OCI-LY3 (cell line): ENCODE results near the gene CACNA1F.

Experiments
- EZH2phosphoT487 ChIP-seq: fragments of 200-600 bp; shearing (Covaris generic); IDR thresholded peaks from 2 replicates; pipeline ENCODE4 v1.6.1; 2018; ENCODE audit warnings: antibody characterized with exemption, mixed run types, low read depth
- TF ChIP-seq, protein P1 (sequence below): fragments of 200-600, 300-600 bp; sonication (generic); IDR thresholded peaks from 2 replicates; pipeline ENCODE4 v1.5.1; 2014; ENCODE audit warnings: antibody characterized with exemption, low read length, low read depth

DNA sequence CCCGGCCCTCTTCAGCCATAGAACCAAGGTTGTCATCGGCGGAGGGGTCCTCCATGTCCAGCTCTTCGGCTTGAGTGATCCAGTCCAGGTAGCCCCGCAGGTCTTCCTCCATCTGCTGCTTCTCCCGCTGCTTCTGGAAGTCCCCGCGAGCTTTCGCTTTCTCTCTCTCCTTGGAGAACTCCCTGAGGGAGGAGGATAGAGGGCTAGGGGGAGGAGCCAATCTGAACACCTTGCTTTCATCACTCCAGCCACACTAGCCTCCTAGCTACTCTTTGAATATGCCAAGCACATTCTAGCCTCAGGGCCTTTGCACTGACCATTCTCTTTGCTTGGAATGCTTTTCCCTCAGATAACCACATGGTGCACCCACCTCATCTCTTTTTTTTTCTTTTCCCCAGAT, 6.2 kb downstream of the CACNA1F start:
- TF ChIP-seq, protein P1, sequence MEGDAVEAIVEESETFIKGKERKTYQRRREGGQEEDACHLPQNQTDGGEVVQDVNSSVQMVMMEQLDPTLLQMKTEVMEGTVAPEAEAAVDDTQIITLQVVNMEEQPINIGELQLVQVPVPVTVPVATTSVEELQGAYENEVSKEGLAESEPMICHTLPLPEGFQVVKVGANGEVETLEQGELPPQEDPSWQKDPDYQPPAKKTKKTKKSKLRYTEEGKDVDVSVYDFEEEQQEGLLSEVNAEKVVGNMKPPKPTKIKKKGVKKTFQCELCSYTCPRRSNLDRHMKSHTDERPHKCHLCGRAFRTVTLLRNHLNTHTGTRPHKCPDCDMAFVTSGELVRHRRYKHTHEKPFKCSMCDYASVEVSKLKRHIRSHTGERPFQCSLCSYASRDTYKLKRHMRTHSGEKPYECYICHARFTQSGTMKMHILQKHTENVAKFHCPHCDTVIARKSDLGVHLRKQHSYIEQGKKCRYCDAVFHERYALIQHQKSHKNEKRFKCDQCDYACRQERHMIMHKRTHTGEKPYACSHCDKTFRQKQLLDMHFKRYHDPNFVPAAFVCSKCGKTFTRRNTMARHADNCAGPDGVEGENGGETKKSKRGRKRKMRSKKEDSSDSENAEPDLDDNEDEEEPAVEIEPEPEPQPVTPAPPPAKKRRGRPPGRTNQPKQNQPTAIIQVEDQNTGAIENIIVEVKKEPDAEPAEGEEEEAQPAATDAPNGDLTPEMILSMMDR, result no peak
- TF ChIP-seq EZH2phosphoT487, result no peak
